GM18499 (cell line): ENCODE data around the gene TMEM151A.

Experiments
- ATAC-seq: cut with Tn5 transposase; IDR thresholded peaks from one replicate; pipeline ENCODE4 v1.9.1; 2021; ENCODE audit warnings: moderate number of reproducible peaks; ENCODE audit not compliant: insufficient read depth, unreplicated experiment

Gene TMEM151A

GRCh38 chr11:66334605-66335442 is 43.1 kb downstream of the TMEM151A start:
- ATAC-seq: no peak

- ATAC-seq: no peak
Measured at GRCh38 chr11:66335531-66336233, 44.0 kb downstream of the TMEM151A start.

- no peak for ATAC-seq
Measured at GRCh38 chr11:66336234-66337102, 44.8 kb downstream of the TMEM151A start, which contains the start of gene RIN1. RIN1 (minus strand) TSS chr11:66336434; CDS start chr11:66336402, 32 bp downstream.

- ATAC-seq: no peak
Measured at GRCh38 chr11:66337103-66337899, 45.6 kb downstream of the TMEM151A start.

- no peak for ATAC-seq
Measured at GRCh38 chr11:66338276-66339161, 46.8 kb downstream of the TMEM151A start.

GRCh38 chr11:66339162-66339675 is 47.5 kb downstream of the TMEM151A start:
- no peak for ATAC-seq

GRCh38 chr11:66339686-66340483 is 48.2 kb downstream of the TMEM151A start:
- no peak for ATAC-seq

GRCh38 chr11:66340596-66341501 is 49.2 kb downstream of the TMEM151A start:
- no peak for ATAC-seq

- ATAC-seq: no peak
Measured at GRCh38 chr11:66341502-66342126, 49.9 kb downstream of the TMEM151A start.

- ATAC-seq: no peak
Measured at GRCh38 chr11:66343176-66343575, 51.5 kb downstream of the TMEM151A start.

GRCh38 chr11:66344550-66345315 is 53.0 kb downstream of the TMEM151A start, which contains the start of gene BRMS1:
BRMS1 (minus strand) TSS chr11:66345104; CDS start chr11:66342234, 2,870 bp downstream.
- peak; percentile 38 for ATAC-seq

- no peak for ATAC-seq
Measured at GRCh38 chr11:66345316-66345649, 53.6 kb downstream of the TMEM151A start.
